OCI-LY3 (cell line): Measurements from ENCODE around the gene SIK3.

ENCODE experiments used
- CTCF ChIP-seq: fragments of 200-600, 300-600 bp; sonication (generic); IDR thresholded peaks from 2 replicates; pipeline ENCODE4 v1.5.1; 2014; ENCODE audit warnings: antibody characterized with exemption, low read length, low read depth
- EZH2phosphoT487 ChIP-seq: fragments of 200-600 bp; shearing (Covaris generic); IDR thresholded peaks from 2 replicates; pipeline ENCODE4 v1.6.1; 2018; ENCODE audit warnings: antibody characterized with exemption, mixed run types, low read depth

- no peak for TF ChIP-seq EZH2phosphoT487
- no peak for TF ChIP-seq CTCF
Measured at GRCh38 chr11:117022526-117022925, 75.7 kb downstream of the SIK3 start.
